CD4-positive, alpha-beta T cell treated with Interleukin-10 for 1 hour (primary cell): ENCODE measurements around the gene PKD1L1.

Source experiments
- DNase-seq: peaks from one replicate; pipeline ENCODE4 v3.0.0-alpha.2; 2020

The PKD1L1 gene

GRCh38 chr7:47852330-47853245 lies 95.7 kb downstream of the PKD1L1 start:
- DNase-seq, result no peak

GRCh38 chr7:47847207-47847606 lies 101.1 kb downstream of the PKD1L1 start:
- DNase-seq, result no peak

DNA sequence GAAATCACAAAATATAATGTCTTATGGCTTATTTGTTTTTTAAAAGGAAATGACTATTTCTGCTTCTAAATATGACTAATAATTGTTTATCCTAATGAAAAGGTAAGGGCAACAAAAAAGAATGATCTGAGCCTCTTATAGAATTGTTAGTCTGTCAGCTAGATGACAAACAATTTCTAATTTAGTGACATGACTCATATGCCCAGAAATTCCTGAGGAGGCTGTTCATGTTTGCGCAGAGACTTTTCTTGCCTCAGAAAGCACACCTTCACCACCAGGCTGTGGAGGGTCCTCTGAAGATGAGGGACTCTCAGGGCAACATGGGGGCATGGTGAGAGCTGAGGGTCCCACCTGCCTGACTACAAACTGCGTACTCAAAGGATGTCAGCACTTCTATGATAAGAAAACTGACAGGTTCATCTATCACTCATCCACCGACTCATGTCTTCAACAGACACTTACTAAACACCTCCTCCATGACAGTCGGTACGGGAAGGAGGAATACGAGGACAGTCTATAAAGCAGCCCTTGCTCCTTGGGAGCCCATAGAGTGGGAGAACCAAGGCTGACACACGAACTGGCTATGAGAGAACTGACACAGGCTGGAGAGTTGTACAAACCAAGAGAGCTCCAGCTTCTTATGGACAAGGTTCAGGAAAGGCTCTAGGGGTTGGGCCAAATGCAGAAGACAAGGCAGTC lies 102.0 kb downstream of the PKD1L1 start:
- no peak for DNase-seq

DNA sequence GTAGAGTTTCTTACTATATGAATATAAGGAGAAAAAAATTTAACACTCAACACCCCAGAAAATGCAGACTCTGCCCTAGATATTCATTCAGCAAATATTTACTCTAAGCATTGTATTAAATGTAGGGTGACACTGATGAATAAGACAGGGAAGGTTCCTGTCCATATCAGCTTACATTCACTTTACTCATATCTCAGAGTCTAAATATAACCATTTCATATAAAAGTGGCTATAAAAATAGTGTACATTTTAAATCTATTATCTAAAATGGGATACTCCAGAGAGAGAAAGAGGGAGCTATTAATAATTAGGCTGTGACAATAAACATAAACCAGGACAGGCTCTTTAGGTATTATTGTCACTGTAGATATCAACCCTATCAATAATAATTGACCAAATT lies 104.0 kb downstream of the PKD1L1 start:
- no peak for DNase-seq

DNA sequence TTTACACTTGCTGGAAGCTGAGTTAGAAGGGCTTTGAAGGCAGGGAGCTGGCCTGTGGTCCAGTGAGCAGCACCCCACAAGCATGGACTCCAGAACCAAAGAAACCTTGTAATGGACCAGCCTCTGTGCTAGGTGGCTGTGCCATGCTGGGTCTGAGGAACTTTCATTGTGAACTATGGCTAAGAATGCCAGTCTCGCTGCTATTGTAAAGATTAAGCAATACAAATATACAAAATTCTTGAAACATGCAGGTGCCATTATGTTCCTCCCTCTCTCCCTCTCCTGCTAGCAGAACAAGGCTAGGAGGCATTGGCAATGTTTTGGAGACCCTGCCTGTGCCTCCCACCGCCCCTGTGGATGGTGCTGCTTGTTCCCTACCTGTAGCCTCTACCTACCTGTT lies 105.0 kb downstream of the PKD1L1 start:
- DNase-seq, result no peak

DNA sequence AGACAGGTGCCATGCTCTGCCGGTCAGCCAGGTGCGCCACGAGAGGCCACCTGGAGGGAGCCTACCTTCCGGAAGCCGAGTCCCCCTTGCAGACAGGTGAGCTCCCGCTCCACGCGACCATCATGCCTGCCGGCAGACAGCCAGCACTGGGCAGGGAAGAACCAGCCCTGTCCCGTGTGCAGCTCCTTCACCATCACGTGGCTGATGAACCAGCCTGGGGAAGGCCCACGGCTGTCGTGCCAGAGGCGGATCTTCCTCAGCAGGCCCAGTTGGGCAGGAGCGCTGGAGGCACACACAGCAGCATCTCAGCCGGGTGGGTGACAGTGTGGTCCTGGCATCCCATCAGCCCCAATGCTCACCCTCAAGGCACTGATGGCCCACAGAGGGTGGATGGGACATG lies 108.9 kb downstream of the PKD1L1 start:
- no peak for DNase-seq

DNA sequence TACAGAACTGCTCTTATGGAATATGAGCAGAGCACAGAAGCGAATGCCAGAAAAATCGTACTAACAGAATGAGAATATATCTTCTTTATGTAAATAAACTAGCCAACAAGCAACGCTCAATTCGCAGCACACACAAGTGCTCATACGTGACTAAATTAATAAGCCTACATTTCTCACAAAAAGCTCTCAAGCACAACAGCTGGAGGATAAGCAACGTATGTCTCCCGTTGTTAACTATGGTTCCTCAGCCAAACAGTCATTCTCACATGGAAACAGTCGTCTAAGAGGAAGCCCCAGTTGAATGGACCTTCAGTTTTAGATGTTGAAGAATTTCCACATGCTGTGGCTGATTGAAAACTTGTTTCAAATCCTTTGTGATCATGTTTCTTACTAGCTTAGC lies 110.4 kb downstream of the PKD1L1 start:
- DNase-seq, result no peak

DNA sequence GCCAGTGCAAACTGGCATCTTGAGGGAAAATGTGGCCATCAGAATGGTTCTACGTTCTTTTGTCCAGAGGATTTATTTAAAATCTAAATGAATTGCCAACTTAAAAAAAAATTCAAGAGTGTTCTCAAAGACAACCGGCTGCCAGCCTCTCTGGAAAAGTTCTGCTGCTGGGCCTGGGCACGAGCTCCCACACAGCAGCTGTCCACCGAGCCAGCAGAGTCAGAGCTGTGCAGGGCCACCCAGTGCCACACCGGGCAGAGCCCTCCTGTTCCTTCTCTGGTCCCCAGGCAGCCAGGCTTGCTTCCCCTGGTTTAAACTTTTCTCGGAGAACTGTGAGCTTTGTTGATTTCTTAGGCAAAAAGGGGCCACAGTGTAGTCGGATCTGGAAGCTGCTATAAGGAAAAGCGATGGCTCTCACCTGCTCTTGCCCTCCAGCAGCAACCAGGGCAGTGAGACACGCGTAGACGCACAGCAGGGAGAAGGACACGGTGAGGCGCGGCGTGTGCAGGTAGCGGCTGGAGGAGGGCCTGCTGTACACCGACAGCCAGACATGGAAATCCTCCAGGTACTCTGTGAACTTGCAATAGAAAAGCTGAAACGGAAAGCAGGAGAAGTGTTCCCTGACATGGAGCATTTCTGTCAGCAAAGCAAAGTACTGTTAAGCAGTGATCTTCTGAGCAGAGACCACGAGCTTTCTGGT lies 111.6 kb downstream of the PKD1L1 start:
- no peak for DNase-seq

GRCh38 chr7:47836080-47836479 lies 112.2 kb downstream of the PKD1L1 start:
- no peak for DNase-seq

- no peak for DNase-seq
Observed at GRCh38 chr7:47833211-47833610, 115.1 kb downstream of the PKD1L1 start.

DNA sequence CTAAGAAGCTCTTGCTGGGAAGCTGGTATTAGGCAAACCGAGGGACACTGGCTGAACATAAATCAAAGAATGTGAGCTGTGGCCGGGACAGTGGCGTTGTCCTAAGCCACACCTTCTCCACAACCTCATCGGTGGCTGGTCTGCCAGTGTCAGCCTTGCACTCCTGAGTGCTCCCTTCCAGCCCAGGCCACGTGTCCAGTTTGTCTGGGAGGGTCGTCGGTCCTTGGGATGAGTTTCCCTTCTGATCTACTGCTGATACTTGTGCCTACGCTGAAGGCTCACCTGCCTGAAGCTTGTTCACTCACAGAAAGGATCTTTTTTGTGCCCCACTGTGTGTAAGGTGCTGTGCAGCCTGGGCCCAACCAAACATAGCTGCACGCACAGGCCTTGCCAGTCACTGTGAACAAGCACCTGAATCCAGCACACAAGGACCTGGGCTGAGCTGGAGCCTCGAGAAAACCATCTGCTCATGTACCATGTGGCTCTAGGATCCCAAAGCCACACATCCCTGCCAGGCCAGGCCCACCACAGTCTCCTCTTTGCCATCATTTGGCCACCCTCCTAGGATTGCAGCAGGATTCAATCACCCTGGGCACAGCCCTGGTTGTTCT lies 116.1 kb downstream of the PKD1L1 start:
- no peak for DNase-seq

- no peak for DNase-seq
Observed at GRCh38 chr7:47830015-47830414, 118.3 kb downstream of the PKD1L1 start.

DNA sequence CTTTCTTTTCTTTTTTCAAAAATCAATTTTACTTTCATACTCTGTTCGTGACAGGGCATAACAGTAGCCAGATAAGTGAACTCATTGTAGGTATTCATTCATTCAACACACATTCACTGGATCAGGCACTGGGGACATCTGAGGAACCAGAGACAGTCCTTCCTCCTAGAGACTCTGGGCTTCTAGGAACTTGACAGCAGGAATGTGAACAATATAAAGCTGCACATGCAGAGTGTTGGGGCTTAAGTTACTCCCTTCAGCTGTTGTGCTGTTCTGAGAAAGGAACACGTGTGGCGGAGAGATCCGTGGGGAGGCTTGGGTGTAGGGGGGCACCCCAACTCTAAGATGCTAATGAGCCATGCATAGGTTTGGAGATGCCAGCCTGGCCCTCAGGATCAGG lies 120.4 kb downstream of the PKD1L1 start:
- DNase-seq, result no peak

DNA sequence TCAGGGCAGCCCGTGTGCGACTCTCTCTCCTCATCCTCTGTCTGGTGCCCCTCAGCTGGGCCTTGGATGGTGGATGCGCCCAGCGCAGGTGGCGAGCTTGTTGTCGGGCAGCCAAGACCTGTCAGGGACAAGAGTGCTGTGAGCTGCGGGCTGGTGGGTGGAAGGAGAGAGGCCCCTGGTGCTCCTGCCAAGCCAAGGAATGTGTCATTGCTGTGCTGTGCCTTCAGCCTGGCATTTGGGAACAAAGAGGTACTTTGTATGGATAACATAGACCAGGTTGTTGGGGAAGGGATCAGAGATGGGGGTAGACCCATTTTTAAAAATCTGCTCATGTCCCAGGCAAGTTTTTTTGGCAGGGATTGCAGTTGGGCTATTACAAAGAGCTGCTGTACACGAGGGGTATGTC lies 120.9 kb downstream of the PKD1L1 start:
- no peak for DNase-seq

GRCh38 chr7:47826754-47827153 lies 121.5 kb downstream of the PKD1L1 start:
- no peak for DNase-seq

DNA sequence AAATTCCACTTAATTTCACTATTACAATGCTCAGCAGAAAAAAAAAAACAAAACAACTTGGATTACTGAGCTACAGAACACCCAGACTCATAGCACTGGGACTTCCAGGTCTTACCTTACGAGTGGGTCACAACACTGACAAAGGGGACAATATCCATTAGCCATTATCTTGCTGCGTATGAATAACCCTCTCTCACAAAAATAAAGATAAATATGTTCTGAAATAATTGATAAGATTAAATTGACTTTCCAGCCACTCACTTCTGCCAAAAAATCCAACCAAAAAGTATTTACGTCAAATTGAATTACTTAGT lies 128.7 kb downstream of the PKD1L1 start:
- no peak for DNase-seq

GRCh38 chr7:47818796-47819606 lies 129.3 kb downstream of the PKD1L1 start:
- peak; percentile 30 for DNase-seq

DNA sequence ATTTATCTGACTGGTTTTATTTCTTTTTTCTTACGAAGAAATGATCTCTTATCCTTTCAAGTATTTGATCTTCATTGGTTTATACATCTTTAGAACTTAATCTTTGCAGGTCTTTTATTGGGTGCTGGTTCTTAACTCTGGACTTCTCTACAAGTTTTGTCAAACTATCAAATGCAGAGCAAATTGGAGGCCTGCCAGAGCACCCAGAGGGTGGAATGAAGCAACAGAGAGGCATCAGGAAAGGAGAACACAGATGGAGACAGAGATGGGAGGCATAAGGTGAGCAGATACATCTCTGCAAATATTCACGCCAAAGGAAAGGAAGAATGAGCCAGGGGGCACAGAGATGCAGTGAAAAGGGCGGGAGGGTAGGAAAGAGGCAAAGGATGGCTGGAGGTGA lies 130.3 kb downstream of the PKD1L1 start:
- DNase-seq, result no peak

- no peak for DNase-seq
Observed at GRCh38 chr7:47816647-47817046, 131.6 kb downstream of the PKD1L1 start.

DNA sequence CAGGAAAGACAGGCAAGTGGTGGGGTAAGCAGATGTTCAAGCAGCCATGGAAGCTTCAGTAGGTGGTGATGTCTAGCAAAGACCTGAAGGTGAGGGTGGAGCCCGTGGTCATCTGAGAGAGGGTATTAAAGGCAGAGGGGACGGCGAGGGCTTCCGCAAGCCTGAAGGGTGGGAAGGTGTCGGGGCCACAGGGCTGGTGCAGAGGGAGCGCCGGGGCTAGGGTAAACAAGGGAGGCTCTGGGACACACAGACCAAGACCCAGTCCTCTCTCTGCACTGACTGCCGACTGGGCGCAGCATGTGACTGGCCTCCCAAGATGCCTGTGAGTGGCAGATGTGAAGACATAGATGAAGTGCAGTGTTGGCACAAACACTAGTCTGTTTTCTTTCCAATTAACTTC lies 132.4 kb downstream of the PKD1L1 start:
- no peak for DNase-seq

DNA sequence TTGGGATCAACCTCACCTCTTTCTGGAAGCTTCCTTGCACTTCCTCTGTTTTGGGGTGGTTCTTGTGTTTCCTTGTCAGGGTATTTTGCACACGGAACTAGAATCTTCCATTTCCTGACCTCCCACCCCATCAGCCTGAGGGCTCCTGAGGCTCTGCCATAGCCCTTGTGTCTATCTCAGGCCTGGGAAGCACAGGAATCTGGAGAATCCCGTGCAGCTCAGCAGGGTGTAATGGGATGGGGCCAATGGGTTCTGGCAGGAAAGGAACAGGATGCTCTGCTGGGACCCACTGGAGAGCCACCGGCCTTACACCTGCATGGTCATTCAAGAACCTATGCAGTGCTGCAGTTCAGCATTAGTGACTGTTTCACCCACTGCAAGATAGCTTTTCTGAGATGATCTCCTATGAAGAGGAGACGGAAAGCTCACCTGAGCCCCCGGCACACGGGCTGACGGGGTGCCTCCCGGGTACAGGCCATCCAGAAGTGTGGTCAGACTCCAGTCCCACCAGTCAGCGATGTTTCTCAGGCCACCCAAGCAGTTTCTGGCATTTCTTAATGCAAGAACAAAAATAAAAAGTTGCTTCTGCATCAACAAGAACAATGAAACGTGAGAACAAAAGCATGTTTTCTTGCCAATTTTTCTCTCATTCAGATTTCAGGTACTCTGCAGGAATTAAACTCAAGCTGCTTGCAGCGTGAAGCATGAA lies 133.2 kb downstream of the PKD1L1 start:
- no peak for DNase-seq
